ENCODE measurements around the gene KRTAP10-7. TPM values are rescaled to one million over a fixed set of nuclear protein-coding genes. Genes with fewer than 3 reads are reported as not detected.
"Not testable (repeated sequence)": the region's sequence is repeated elsewhere in the genome, so short reads cannot be mapped to it uniquely, and the experiment has no call there.

KRTAP10-7 gene
- total and polyA plus RNA-seq, 7 donors, result not detected

- intact Hi-C loops (cut with DNase I), result no loop called here
- Histone ChIP-seq H3K27me3 (peaks cover 0 to 39% (median 15%) of the 10 kb centered on the region in 3 donors), H3K36me3 (no peaks in the 10 kb centered on the region), H3K4me3 (no peak overlapping the region), H3K9me3 (no peaks in the 10 kb centered on the region), H3K4me1 (no peaks in the 10 kb centered on the region), H3K27ac (no peak overlapping the region)
- TF ChIP-seq POLR2A (IDR thresholded peaks at IDR 0.05) (no peak), EP300 (IDR thresholded peaks at IDR 0.05) (no peak), POLR2AphosphoS5 (IDR thresholded peaks at IDR 0.05) (no peak), CTCF (IDR thresholded peaks at IDR 0.05) (no peak)
- no peak for DNase-seq
- 42 to 63% methylated on average over 17 of the region's 17 CpGs for WGBS, 2 donors
These were observed 2.9 kb downstream of the KRTAP10-7 start for GRCh38 chr21:44603109-44603875.

- Histone ChIP-seq H3K4me1 (no peaks in the 10 kb centered on the region), H3K4me3 (no peak overlapping the region), H3K27ac (no peak overlapping the region), H3K27me3 (peaks cover 0 to 39% (median 15%) of the 10 kb centered on the region in 3 donors), H3K36me3 (no peaks in the 10 kb centered on the region), H3K9me3 (no peaks in the 10 kb centered on the region)
- WGBS, 2 donors, result 80 to 86% methylated on average over 8 of the region's 8 CpGs
- no peak for DNase-seq
- intact Hi-C loops (cut with DNase I), result no loop called here
- TF ChIP-seq POLR2A (IDR thresholded peaks at IDR 0.05) (no peak), POLR2AphosphoS5 (IDR thresholded peaks at IDR 0.05) (no peak), EP300 (IDR thresholded peaks at IDR 0.05) (no peak), CTCF (IDR thresholded peaks at IDR 0.05) (no peak)
These were observed 3.5 kb downstream of the KRTAP10-7 start for GRCh38 chr21:44603911-44604310.

- intact Hi-C loops (cut with DNase I), result no loop called here
- 78 to 81% methylated on average over 4 of the region's 4 CpGs for WGBS, 2 donors
- peaks cover 0 to 27% (median 11%) of the 10 kb centered on the region in 3 donors for H3K27me3 ChIP-seq
- H3K4me3 ChIP-seq, result no peak overlapping the region
- no peak for TF ChIP-seq EP300 (IDR thresholded peaks at IDR 0.05)
- TF ChIP-seq POLR2A (IDR thresholded peaks at IDR 0.05), result no peak
- TF ChIP-seq POLR2AphosphoS5 (IDR thresholded peaks at IDR 0.05), result no peak
- no peak for TF ChIP-seq CTCF (IDR thresholded peaks at IDR 0.05)
- DNase-seq, result no peak
- H3K9me3 ChIP-seq, result peaks cover 0 to 15% (median 0%) of the 10 kb centered on the region in 4 donors
- no peaks in the 10 kb centered on the region for H3K36me3 ChIP-seq
- H3K4me1 ChIP-seq, result no peaks in the 10 kb centered on the region
- H3K27ac ChIP-seq, result no peak overlapping the region
These were observed 6.1 kb downstream of the KRTAP10-7 start for GRCh38 chr21:44606495-44606894.

GRCh38 chr21:44609193-44609592, 8.8 kb downstream of the KRTAP10-7 start:
- TF ChIP-seq POLR2A (IDR thresholded peaks at IDR 0.05) (no peak), POLR2AphosphoS5 (IDR thresholded peaks at IDR 0.05) (no peak), CTCF (IDR thresholded peaks at IDR 0.05) (no peak), EP300 (IDR thresholded peaks at IDR 0.05) (no peak)
- Histone ChIP-seq H3K36me3 (no peaks in the 10 kb centered on the region), H3K9me3 (peaks cover 0 to 17% (median 2%) of the 10 kb centered on the region in 4 donors), H3K27me3 (peaks cover 0 to 18% (median 9%) of the 10 kb centered on the region in 3 donors), H3K4me1 (no peaks in the 10 kb centered on the region), H3K4me3 (no peak overlapping the region), H3K27ac (no peak overlapping the region)
- intact Hi-C loops (cut with DNase I), result no loop called here
- DNase-seq, result no peak

- H3K36me3 ChIP-seq; H3K4me1 ChIP-seq; H3K27ac ChIP-seq; intact Hi-C loops (cut with DNase I); H3K4me3 ChIP-seq; DNase-seq: not testable (repeated sequence)
- 94 to 96% methylated on average over 7 of the region's 7 CpGs for WGBS, 2 donors
- Histone ChIP-seq H3K27me3 (peaks cover 0 to 18% (median 9%) of the 10 kb centered on the region in 3 donors), H3K9me3 (peaks cover 0 to 17% (median 2%) of the 10 kb centered on the region in 4 donors)
These were observed 9.9 kb downstream of the KRTAP10-7 start for GRCh38 chr21:44610157-44610843.
